Measurements from ENCODE around the gene SPTBN1. TPM values are rescaled to one million over a fixed set of nuclear protein-coding genes. Genes with fewer than 3 reads are reported as not detected.

The SPTBN1 gene
- total and polyA plus RNA-seq, 9 donors, result 108 to 314 (median 232) TPM

GRCh38 chr2:54411801-54412354 lies 44.2 kb upstream of the SPTBN1 start:
- Histone ChIP-seq H3K27me3 (no peaks in the 10 kb centered on the region), H3K36me3 (no peaks in the 10 kb centered on the region), H3K9me3 (no peaks in the 10 kb centered on the region), H3K4me3 (no peak overlapping the region), H3K4me1 (ENCODE audit: insufficient read depth) (peaks cover 7% of the 10 kb centered on the region), H3K27ac (no peak overlapping the region)
- no peak for DNase-seq
- TF ChIP-seq EP300 (IDR thresholded peaks at IDR 0.05) (no peak), POLR2A (IDR thresholded peaks at IDR 0.05) (no peak), CTCF (IDR thresholded peaks at IDR 0.05) (no peak)
- WGBS, 3 donors, result 88 to 91% (median 90%) methylated on average over 5 of the region's 5 CpGs
- intact Hi-C loops (cut with DNase I), result no loop called here

GRCh38 chr2:54416166-54416813 lies 39.8 kb upstream of the SPTBN1 start:
- Histone ChIP-seq H3K9me3 (no peaks in the 10 kb centered on the region), H3K4me1 (ENCODE audit: insufficient read depth) (peaks cover 7% of the 10 kb centered on the region), H3K36me3 (no peaks in the 10 kb centered on the region), H3K27ac (peak overlapping the region; percentile 28 to 56), H3K27me3 (no peaks in the 10 kb centered on the region), H3K4me3 (no peak overlapping the region)
- TF ChIP-seq POLR2A (IDR thresholded peaks at IDR 0.05), result no peak
- no peak for TF ChIP-seq EP300 (IDR thresholded peaks at IDR 0.05)
- TF ChIP-seq CTCF (IDR thresholded peaks at IDR 0.05), result no peak
- peak in 2 of 5 donors; percentile 28 to 46 for DNase-seq
- intact Hi-C loops (cut with DNase I), result no loop called here
- 19 to 22% (median 22%) methylated on average over 9 of the region's 9 CpGs for WGBS, 3 donors

- Histone ChIP-seq H3K4me3 (no peak overlapping the region), H3K36me3 (no peaks in the 10 kb centered on the region), H3K27ac (peak overlapping the region; percentile 28 to 56), H3K27me3 (no peaks in the 10 kb centered on the region), H3K4me1 (ENCODE audit: insufficient read depth) (peaks cover 7% of the 10 kb centered on the region), H3K9me3 (no peaks in the 10 kb centered on the region)
- TF ChIP-seq POLR2A (IDR thresholded peaks at IDR 0.05) (no peak), CTCF (IDR thresholded peaks at IDR 0.05) (no peak), EP300 (IDR thresholded peaks at IDR 0.05) (no peak)
- intact Hi-C loops (cut with DNase I), result no loop called here
- no peak for DNase-seq
- WGBS, 3 donors, result 89 to 92% (median 91%) methylated on average over 1 of the region's 1 CpG
These were observed 39.2 kb upstream of the SPTBN1 start for GRCh38 chr2:54416938-54417337.

- Histone ChIP-seq H3K36me3 (no peaks in the 10 kb centered on the region), H3K4me1 (ENCODE audit: insufficient read depth) (peaks cover 7% of the 10 kb centered on the region), H3K27me3 (no peaks in the 10 kb centered on the region), H3K4me3 (no peak overlapping the region), H3K9me3 (no peaks in the 10 kb centered on the region), H3K27ac (peak overlapping the region in 1 of 2 donors; percentile 11)
- TF ChIP-seq EP300 (IDR thresholded peaks at IDR 0.05) (no peak), CTCF (IDR thresholded peaks at IDR 0.05) (no peak), POLR2A (IDR thresholded peaks at IDR 0.05) (no peak)
- intact Hi-C loops (cut with DNase I), result no loop called here
- no peak for DNase-seq
- WGBS, 3 donors, result 92 to 96% (median 95%) methylated on average over 2 of the region's 2 CpGs
These were observed 38.5 kb upstream of the SPTBN1 start for GRCh38 chr2:54417577-54417976.

Data from ovary (tissue), 9 donors.